GM19193 (cell line): ENCODE measurements around the gene TTYH2.
A peak's percentile ranks its signal among the peaks of the same experiment; 100 is the strongest.

ENCODE experiments used
- POLR2A ChIP-seq: IDR thresholded peaks from 4 replicates; pipeline ENCODE4 v1.6.1; 2011; ENCODE audit not compliant: insufficient read depth, insufficient read length; ENCODE audit errors: extremely low read depth

The TTYH2 gene

DNA sequence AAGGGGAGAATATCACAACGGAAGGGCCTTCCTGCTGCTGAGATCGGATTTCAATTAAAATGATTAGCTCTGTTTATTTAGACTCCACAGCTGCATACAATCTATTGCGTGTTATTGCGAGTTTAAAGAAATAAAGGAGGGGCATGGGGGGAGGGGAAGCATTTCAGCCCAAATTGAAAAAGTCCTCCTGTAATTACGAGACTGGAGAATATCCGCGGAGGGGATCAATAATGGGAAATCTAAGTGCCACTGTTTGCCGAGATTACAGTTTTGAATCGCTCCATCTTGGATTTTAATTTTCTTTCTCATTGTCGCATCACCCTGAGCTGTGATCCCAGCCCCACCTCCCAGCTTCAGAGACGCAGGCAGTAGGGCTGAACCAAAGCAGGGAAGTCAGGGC is 25.6 kb upstream of the TTYH2 start:
- TF ChIP-seq POLR2A = no peak

DNA sequence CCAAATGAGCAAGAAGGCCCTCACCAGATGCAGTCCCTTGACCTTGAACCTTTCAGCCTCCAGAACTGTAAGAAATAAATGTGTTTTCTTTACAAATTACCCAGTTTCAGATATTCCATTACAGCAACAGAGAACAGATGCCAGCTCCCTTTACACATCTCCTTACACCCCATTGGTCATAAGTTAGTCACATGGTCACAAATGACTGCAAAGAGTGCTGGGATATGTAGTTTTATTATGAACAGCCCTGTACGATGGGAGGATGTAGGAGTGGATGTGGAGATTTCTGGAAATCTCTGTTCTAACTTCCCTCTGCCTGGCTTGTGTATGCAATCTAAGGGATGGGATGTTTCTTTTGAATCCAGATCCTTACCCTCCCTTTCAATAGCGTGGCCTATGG is 23.2 kb upstream of the TTYH2 start:
- TF ChIP-seq POLR2A = no peak

DNA sequence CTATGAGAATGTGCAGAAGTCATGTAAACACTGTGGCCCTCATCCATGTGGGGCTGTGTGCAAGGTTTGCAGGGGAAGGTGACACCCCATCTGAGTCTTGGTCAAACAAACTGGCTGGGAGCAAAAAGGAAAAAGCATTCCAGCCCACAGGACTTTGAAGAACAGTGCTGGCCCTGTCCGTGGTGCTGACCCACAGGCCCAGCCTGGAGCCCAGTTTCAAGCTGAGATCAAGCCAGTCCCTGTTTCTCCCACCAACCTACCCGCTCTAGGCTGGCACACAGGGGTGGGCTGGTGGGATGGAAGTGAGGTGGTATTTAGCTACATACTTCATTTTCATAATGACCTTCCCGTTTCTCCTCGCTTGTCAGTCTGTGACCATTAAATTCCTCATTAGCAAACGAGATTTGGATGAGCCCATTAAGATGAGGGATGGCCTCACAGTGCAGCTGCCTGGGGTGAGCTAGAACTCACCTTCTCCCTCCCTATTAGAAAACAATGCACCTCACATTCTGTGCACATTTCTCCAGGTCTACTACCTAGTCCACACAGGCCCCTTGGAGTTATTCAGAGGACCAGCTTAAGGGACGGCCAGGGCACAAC is 22.5 kb upstream of the TTYH2 start:
- no peak for TF ChIP-seq POLR2A

DNA sequence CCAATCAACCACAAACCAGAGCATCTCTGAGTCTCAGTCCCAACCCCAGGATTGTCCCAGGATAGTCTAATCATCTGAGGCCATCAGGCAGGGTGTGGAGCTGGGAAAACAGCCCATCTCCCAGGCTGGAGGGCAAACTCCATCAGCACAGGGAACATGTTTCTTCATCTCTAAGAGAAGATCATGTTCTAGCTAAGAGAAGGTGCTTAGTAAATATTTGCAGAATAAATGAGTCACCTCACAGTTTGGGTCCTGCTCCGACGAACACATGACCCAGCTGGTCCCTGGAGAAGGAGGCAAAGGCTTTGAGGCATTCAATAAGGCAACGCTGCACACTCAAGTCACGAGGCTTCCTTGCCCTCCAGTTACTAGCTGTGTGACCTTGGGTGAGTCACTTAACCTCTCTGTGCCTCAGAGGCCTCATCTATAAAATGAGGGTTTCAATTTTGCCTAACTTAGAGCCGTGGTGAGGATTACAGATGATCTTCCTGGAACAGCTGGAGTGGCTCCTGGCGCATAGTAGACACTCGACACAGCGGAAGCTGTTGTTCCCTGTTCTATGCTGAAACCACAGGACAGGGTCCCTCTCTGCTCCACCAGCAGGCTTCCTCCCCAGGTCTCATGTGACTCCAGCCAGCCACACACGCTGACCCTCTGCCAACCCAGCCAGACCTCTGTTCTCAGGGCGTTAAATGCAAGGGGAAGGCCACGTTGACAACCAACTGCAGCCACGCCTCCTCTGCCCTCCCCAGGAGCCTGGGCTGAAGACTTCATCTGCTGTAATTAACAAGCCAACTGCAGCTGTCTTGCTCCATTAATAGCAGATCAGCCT is 20.2 kb upstream of the TTYH2 start:
- no peak for TF ChIP-seq POLR2A

DNA sequence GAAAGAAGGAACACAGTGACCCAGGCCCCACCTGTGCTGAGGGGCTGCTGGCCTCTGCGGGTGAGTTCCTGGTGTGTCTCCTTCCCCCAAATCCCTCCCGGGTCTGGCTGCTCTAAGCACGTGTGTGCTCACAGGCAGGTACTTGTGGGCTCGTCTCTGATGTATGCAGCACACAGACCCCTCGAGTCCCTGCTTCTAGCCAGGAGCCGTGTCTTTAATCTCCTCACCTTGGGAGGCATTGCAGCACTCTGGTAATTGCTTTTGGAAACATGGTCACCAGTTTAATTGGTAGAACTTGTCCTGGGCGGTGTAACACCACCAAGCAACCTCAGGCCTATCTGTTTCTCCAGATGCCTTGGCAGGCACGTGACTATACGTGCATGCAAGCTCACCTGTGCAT is 18.7 kb upstream of the TTYH2 start:
- TF ChIP-seq POLR2A = no peak

DNA sequence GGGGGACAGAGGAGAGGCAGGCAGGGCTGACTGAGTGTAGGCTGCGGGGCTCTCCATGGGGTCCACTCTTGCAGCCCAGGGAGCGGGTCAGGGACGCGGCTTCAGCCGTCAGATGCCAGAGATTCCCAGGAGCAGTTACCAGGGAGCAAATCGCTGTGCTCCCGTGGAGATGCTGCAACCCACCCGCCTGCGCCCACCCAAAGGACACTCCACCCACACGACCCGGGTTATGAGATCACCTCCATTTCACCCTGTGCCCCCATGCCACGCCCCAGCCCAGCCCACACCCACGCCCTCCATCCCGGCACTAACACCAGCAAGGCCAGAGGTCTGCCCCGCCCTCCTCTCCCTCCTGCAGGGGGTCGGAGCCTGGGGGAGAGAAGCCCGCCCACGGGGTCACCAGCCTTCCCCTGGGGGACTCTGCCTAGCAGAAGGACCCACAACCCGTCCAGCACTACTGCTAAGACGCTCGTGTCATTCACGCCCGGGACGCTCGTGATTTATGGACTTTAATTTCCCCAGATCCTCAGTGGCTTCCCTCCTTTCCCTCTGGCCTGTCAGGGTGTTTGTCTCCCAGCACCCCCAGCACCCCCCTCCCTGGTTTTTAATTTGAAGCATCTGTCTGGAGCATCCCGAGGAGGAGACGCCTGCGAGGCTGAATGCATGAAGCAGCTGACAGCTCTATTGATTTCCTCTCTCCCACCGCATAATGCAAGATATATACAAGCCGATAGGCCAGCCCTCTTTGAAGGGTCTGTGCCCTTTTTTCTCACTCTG is 16.6 kb upstream of the TTYH2 start:
- no peak for TF ChIP-seq POLR2A

DNA sequence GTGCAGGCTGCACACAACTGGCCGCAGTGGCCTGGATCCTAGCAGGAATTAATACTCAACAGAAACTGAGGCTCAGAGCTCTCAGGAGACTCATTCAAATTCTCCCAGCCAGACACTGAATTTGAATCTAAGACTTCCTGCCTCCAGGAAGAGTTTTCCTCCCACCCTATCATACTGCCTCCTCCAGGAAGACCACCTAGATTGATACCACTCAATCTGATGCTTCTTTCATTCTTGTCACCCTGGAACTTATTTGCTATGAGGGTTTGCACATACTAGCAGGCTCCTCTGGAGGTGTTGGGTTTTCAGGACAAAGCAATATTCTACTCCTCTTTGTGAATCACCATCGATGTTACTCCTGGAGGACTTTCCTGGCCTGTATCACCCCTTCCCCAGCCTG is 15.6 kb upstream of the TTYH2 start:
- TF ChIP-seq POLR2A = no peak

DNA sequence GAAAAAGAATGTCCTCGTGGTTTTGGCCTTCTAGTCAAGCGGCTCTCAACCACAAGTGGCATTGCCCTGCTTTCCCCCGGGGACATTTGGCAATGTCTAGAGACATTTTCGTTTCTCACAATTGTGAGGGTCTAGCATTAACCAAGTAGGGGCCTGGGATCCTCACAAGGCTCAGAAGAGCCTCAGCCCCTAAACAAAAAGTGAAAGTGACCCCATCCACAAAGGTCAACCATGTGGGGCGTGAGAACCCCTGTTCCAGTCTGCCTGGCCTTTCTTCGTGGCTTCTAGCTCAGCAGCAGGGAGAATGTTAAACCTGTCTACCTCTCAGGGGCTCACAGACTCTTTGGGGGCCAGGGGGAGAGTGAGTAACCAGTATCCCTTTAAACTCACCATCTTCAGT is 14.7 kb upstream of the TTYH2 start:
- TF ChIP-seq POLR2A = no peak

DNA sequence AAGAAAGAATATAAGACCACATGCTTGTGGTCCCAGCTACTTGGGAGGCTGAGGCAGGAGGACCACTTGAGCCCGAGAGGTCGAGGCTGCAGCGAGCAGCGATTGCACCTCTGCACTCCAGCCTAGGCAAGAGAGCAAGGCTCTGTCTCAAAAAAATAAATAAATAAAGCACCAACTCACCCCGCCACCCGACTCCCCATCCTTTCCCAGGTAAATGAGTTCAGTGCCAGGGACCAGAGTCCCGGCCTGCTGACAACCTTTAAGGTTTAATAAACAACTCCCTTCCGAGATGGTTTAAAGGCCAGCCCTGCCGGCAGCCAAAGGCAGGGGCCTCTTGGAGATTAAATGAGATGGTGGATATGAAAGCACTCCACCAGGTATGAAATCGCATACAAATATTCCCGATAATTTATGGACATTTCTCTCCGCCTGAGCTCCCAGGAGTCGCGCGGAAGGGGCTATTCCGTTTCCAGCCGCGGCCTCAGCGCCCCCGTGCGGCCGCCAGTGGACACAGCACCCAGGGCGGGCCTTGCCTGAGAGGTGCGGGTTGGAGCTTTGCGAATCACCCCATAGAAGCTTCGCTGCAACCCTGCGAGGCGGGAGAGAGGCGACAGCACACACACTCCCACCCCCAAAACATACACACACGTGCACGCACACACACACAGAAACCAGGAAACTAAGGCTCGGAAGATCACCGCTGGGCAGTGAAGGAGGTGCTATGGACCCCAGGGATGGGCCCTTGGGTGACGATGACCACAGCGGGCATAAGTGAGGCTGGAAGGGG is 13.9 kb upstream of the TTYH2 start:
- no peak for TF ChIP-seq POLR2A

DNA sequence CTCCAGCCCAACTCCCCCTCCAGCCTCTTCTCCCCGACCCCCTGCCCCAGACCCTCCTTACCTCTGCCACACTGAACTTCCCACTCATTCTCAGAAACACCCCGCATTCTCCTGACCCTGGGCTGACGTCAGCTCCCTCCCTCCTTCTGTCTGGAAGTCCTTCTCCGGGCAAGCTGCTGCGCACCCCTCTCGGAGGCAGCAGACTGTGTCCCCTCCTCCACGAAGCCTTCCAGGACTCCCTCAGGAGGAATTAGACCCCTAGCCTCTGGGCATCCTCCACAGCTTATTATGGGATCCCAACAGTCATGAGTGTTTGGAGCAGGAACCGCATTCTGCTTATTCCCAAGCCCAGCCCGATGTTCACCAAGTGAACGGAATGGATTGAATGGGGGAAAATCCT is 13.3 kb upstream of the TTYH2 start:
- TF ChIP-seq POLR2A = no peak

DNA sequence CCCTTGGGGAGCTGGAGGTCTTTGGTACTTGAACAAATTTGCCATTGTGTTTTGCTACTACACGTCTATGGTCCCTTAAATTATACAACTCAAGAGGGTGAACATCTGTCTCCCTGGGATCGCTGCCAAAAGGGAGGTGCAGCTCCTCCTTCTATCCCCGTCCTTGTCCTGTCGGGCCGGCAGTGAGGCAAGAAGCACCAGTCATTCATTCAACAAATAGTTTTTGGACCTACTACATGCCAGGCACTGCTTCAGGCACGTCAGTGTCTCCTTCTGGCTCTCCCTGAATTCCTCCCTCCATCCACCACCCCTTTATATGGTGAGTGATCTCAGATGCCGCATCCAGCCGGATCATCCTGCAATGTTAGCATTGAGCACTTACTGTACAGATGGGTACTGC is 12.1 kb upstream of the TTYH2 start:
- TF ChIP-seq POLR2A = no peak

DNA sequence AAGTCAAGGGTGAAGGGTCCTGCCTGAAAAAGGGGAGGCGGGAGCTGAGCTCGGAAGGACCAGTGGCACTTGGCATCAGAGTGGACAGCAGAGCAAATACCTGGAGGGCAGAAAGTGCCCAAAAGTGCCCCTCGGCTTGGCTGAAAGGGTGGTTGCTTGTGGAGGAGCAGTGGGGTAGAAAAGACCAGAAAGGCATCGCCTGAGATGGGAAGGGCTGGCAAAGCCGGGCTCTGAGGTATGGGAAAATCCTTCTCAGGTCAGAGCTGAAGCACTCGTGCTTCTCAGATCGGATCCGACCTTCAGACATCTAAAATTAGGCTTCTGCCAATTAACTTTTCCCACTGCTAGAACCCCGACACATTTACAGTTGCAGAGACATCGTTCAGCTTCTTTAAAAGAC is 11.4 kb upstream of the TTYH2 start:
- no peak for TF ChIP-seq POLR2A

DNA sequence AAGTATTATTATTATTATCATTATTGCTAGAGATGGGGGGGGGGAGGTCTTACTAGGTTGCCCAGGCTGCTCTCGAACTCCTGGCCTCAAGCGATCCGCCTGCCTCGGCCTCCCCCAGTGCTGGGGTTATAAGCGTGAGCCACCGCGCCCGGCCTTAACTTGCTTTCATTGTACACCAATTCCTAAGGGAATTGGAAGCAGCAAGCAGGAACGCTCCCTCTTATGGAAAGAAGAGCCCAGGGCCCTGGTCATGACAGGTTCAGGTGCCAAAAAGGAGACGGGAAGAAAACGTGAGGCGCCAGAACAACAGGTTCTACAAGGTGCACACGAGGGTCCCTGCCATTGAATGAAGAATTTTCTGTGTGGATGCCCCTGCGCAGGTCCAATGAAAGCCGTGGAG is 10.4 kb upstream of the TTYH2 start:
- TF ChIP-seq POLR2A = no peak

DNA sequence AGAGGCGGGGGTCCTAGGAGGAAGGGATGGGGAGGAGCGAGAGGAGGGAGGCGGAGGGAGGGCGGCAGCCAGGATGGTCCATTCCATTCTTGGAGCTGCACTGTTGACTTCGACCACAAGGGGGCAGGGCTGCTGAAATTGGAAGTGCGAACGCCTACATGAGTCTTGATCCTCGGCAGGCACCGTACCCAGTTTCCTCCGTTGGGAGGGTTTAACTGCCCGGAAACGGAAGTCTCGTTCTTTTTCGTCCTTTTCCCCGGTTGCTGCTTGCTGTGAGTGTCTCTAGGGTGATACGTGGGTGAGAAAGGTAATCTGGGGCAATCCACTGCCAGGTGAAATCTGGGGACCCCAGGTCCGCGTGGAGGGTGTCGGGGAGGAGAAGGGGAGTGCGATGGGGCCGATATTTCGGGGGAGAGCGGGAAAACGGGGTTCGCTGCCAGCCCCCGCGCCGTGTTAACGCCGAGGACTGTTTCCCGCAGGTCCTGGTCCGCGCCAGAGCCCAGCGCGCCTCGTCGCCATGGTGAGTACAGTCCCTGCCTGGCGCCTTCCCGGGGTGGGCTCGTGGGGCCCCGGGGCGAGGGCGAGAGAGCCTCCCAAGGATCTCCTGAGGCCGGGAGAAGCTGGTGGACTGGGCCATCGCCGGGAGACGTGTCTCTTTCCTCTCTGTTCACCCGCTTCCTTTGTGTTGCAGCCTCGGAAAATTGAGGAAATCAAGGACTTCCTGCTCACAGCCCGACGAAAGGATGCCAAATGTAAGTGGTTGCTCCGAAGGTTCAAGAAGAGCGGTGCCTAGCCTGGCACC is 9.7 kb upstream of the TTYH2 start, which contains the start of gene RPL38:
Gene RPL38, plus strand, starts transcription at position 240 of the 802 bp plus-strand sequence. Its CDS starts 278 bp downstream, at position 518.
- TF ChIP-seq POLR2A = peak; percentile 98
